C4-2B (cell line): ENCODE results near the gene MAPK1IP1L.

Experiments
- CTCF ChIP-seq: fragments of 450-650 bp; conservative IDR thresholded peaks from 2 replicates; pipeline ENCODE4 v1.5.1; 2017; ENCODE audit warnings: mild to moderate bottlenecking
- ZFX ChIP-seq: fragments of 450-650 bp; IDR thresholded peaks from 2 replicates; pipeline ENCODE4 v1.6.1; 2017

GRCh38 chr14:55015006-55015405 lies 36.4 kb upstream of the MAPK1IP1L start:
- TF ChIP-seq CTCF (no peak), ZFX (no peak)
